RKO (cell line): ENCODE measurements around the gene ADCYAP1R1.

Source experiments
- DNase-seq: peaks from one replicate; pipeline ENCODE4 v3.0.0-alpha.2; 2016; ENCODE audit warnings: low spot score

ADCYAP1R1 gene

DNA sequence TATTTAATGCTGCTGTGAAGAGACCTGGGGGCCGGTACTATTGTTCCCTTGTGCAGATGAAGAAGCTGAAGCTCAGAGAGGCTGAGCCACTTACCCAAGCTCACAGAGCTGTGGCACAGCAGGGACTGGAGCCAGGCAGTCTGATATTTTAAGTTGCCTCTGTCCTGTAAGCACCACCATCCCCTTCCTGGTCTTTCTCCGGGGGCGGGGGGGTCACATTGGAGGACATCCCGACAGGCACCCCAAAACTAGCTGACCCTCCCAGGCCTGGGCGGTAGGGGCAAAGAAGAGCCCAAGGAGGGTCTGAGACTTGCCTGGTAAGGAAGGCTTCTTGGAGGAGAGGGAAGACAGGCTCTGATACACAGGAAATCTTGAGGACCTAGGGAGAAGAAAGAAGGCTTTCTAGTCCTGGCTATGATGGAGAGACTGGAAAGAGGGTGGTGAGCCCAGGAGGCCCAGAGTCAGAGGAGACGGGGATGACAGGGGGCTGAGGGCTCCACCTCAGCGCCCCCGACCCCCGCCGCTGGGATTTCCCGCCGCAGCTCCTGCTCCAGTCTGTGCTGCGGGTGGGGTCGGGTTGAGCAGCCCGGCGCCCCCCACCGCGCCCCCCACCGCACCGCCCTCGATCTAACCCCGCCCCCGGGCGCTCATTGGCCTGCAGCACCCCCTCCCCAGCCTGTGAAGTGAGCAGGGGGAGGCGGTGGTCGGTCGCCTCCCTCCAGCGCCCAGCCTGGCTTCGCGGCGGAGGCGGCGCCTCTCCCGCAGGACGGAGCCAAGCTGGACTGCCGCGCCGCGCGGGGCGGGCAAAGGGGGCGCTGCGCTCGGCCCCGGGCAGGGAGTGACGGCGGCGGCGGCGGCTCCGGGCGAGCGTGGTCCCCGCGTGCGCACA lies at the start of gene ADCYAP1R1:
TSS of gene ADCYAP1R1 (plus strand) at position 711 of the 889 bp plus-strand sequence. CDS start 10,957 bp downstream, outside the sequence.
- DNase-seq: no peak

GRCh38 chr7:31003097-31003496 lies 49.0 kb upstream of the ADCYAP1R1 start:
- no peak for DNase-seq

DNA sequence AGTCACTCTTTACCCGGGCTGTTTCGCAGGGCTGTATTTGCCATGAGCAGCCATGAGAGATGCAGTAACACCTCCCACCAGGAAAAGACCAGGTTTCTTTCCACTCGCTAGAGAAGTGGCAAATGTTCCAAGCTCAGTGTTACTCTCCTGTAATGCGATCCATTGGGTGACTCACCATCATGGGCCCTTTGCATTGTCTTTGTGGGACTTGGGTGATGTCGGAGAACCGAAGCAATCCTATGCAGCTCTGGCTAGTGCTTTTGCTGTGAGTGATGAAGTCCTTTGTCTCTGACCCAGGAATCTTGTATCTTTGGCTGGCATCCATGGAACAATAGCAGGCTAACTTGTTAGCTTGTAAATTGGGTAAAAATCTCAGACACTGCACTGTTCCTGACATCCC lies 48.4 kb upstream of the ADCYAP1R1 start:
- DNase-seq: no peak

DNA sequence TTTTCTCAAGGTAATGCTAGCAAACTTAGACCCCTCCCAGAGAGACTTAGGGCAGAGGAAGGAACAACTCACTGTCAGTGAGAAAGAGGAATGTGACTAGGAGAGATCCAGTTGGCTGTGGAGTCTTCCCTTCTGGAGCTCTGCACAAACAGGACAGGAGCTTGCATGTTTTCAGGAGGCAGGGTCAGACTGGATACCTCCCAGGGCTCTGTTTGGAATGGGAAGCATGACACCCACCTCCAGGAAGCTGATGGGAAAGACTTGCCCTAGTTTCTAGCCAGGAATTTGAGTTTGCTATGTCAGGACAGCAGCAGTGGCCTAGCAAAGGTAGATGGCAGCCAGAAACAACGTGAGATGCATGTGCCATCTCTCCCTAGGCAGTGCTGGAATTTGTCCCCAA lies 47.7 kb upstream of the ADCYAP1R1 start:
- DNase-seq: no peak

- no peak for DNase-seq
These were observed 45.3 kb upstream of the ADCYAP1R1 start for GRCh38 chr7:31006857-31007256.

DNA sequence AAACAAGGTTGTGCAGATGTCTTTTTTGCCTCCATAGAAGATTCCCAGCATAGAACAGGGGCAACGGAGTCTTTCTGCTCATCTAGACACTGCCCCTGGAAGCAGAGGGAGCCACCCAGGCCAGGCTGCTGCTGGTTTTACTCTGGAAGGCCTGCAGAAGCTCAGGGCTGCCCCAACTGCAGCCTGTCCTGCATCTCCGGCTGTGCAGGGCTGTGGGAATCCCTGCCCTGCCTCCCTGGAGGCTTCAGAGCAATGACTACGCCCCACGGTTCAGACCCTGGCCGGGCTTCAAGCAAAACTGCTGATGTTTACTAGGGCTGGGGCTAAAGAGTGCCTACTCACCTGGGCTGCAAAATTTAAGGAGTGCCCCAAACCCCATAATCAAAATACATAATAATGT lies 44.5 kb upstream of the ADCYAP1R1 start:
- DNase-seq: no peak

GRCh38 chr7:31014826-31015225 lies 37.3 kb upstream of the ADCYAP1R1 start:
- DNase-seq: no peak

- no peak for DNase-seq
These were observed 35.0 kb upstream of the ADCYAP1R1 start for GRCh38 chr7:31017032-31017675.

- no peak for DNase-seq
These were observed 34.4 kb upstream of the ADCYAP1R1 start for GRCh38 chr7:31017721-31018120.

DNA sequence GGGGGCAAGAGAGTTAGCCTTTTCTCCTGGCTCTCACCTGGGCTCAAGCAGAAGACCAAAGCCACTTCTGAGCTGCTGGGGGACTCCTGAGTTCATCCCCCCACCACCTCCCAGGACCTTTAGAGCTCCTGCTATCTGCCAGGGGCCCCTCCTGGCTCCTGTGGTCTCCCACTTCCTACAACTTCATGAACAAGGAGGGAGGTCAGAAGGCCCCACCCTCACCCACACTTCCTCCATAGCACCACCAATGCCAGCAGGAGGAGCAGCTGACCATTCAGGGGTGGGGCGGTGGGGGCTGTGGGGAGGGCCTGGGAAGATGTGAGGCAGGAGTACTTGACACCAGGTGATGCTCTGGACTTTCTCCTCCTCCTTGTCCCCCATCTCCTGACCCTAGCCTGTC lies 32.6 kb upstream of the ADCYAP1R1 start:
- no peak for DNase-seq

- no peak for DNase-seq
These were observed 31.9 kb upstream of the ADCYAP1R1 start for GRCh38 chr7:31020161-31020560.

GRCh38 chr7:31020652-31021051 lies 31.5 kb upstream of the ADCYAP1R1 start:
- DNase-seq: no peak

GRCh38 chr7:31022117-31022516 lies 30.0 kb upstream of the ADCYAP1R1 start:
- no peak for DNase-seq

- DNase-seq: no peak
These were observed 29.4 kb upstream of the ADCYAP1R1 start for GRCh38 chr7:31022726-31023125.

GRCh38 chr7:31023877-31024276 lies 28.2 kb upstream of the ADCYAP1R1 start:
- no peak for DNase-seq

GRCh38 chr7:31027161-31027965 lies 24.7 kb upstream of the ADCYAP1R1 start:
- no peak for DNase-seq

- no peak for DNase-seq
These were observed 24.1 kb upstream of the ADCYAP1R1 start for GRCh38 chr7:31028006-31028405.

- DNase-seq: no peak
These were observed 23.6 kb upstream of the ADCYAP1R1 start for GRCh38 chr7:31028417-31028992.

GRCh38 chr7:31029251-31030042 lies 22.7 kb upstream of the ADCYAP1R1 start:
- no peak for DNase-seq

DNA sequence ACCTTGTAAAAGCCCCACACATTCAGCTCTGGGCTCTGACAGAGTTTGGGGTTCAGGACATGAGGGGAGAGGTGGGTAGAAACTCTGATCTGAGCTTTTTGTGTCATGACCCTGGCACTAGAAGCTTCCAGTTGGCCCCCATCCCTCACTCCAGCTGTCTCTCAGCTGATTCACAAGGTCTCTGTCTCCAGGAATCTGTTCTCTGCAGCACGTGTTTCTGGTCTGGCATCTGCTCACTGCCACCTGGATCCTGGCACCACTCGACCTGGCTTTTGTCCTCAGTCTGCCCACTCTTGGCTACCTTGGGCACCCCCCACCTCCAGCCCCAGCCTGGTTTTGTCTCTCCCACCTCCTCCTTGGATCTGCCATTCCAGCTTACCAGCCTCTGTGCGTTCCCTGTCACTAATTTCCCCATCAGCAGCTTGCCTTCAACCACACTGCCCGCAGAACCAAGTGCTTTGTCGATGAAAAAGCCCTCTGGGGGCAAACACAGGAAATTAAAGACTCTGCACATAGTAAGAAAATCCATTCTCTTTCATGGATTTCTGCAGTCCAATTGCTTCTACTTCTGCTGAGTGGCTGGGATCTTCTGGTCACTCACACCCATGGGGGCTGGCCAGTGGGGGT lies 18.3 kb upstream of the ADCYAP1R1 start:
- no peak for DNase-seq

DNA sequence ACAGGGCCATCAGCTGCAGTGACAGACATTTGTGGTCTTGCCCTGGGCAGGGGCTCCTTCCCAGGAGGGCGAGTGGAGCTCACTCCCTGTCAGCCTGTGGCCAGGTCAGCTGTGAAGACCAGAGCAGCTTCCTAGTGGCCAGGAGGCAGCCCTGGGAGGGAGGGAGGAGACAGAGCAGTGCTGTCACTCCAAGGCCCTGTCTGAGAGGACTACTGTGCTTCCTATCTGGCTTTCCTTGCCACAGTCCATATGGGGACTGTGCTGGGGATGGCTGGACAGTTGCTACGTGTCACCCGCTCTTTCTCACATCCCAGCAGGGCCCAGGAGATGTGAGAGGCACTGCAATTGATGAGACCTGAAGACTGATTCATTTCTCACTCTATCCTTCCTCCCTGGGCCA lies 15.2 kb upstream of the ADCYAP1R1 start:
- DNase-seq: no peak
